ENCODE data around the gene GRIFIN.
A peak's percentile ranks its signal among the peaks of the same experiment; 100 is the strongest.

Gene GRIFIN

DNA sequence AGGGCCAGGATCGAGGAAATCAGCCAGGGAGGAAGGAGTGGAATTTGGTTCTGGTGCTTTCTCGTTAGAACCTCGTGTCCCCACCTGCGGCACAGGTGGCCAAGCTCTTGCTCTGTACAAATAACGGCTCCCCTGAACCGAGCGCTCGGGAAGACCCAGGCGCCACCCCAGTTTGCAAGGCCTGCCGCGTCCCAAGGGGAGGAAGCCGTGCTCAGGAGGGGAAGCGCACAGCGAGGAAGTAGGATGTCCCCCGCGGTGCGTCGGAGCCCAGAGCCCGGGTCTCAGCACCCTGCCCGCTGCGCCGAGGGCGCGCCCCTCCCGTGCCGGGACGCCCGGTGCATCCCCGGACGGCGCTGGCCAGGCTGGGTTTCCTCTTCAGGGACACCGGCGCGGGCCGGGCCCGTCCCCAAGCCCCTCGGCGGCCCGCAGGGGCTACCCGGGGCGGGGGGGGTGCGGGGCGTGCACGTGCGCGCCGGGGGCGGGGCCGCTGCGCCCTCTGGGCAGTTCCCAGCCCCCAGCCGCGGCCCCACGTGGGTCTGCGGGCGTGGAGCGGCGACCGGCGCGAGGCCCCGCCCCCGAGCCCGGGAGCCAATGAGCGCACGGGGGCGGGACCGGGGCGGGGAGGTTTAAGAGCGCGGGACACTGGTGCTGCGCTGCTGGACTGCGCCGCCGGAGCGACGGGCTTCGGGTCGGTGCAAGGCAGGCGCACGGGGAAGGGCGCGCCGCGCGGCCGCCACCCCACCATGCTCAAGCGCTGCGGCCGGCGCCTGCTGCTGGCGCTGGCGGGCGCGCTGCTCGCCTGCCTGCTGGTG, 43.1 kb upstream of the GRIFIN start, which contains the start of gene LFNG:
Gene LFNG (plus strand): TSS at position 656 of the 812 bp plus-strand sequence. CDS start 88 bp downstream, at position 744.
- H3K4me2 ChIP-seq (ENCODE audit: low read length) = peak within 1 kb of the TSS; percentile 87
- H3K4me3 ChIP-seq (ENCODE audit: low read length) = peak within 1 kb of the TSS; percentile 73
- H3K27me3 ChIP-seq (ENCODE audit: control insufficient read depth, insufficient read depth, low read length) = no peaks in the 10 kb centered on the region
- H3K9ac ChIP-seq (ENCODE audit: low read depth, low read length) = peak within 1 kb of the TSS; percentile 68
- no peaks in the 10 kb centered on the region for H3K9me3 ChIP-seq (replicated peaks; ENCODE audit: low read length)
- peaks cover 76% of the 10 kb centered on the region for H3K4me1 ChIP-seq (ENCODE audit: control insufficient read depth, insufficient read depth, low read length)
- H3K36me3 ChIP-seq (ENCODE audit: insufficient read depth, low read length) = no peaks in the 10 kb centered on the region

DNA sequence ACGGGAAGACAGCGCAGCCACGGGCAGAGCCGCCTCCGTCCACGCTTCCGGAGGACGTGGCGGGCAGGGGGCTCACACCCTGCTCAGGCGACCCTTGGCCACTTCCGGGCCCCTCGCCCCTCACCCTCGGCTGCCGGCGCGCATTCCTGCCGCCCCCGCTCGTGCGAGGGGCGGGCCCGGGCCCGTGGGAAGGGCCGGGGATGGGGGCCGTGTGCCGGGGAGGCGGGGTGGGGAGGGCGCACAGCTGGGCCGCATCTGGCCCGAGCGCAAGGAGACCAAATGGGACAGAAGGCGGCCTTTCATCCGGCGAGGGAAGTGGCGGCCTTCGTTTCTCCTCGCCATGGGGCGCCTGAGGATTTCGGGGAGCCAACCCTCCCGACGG, 42.5 kb upstream of the GRIFIN start:
- no peaks in the 10 kb centered on the region for H3K9me3 ChIP-seq (replicated peaks; ENCODE audit: low read length)
- no peaks in the 10 kb centered on the region for H3K27me3 ChIP-seq (ENCODE audit: control insufficient read depth, insufficient read depth, low read length)
- peaks cover 70% of the 10 kb centered on the region for H3K4me1 ChIP-seq (ENCODE audit: control insufficient read depth, insufficient read depth, low read length)
- no peaks in the 10 kb centered on the region for H3K36me3 ChIP-seq (ENCODE audit: insufficient read depth, low read length)
- H3K9ac ChIP-seq (ENCODE audit: low read depth, low read length) = peak overlapping the region; percentile 12
- H3K4me2 ChIP-seq (ENCODE audit: low read length) = peak overlapping the region; percentile 80
- H3K4me3 ChIP-seq (ENCODE audit: low read length) = peak overlapping the region; percentile 65

- H3K4me1 ChIP-seq (ENCODE audit: control insufficient read depth, insufficient read depth, low read length) = peaks cover 61% of the 10 kb centered on the region
- H3K9ac ChIP-seq (ENCODE audit: low read depth, low read length) = peak overlapping the region; percentile 47
- H3K4me2 ChIP-seq (ENCODE audit: low read length) = peak overlapping the region; percentile 74
- H3K36me3 ChIP-seq (ENCODE audit: insufficient read depth, low read length) = no peaks in the 10 kb centered on the region
- no peaks in the 10 kb centered on the region for H3K9me3 ChIP-seq (replicated peaks; ENCODE audit: low read length)
- H3K4me3 ChIP-seq (ENCODE audit: low read length) = peak overlapping the region; percentile 46
- no peaks in the 10 kb centered on the region for H3K27me3 ChIP-seq (ENCODE audit: control insufficient read depth, insufficient read depth, low read length)
Measured at GRCh38 chr7:2517678-2518507, 41.7 kb upstream of the GRIFIN start.

- H3K4me3 ChIP-seq (ENCODE audit: low read length) = peak overlapping the region; percentile 46
- H3K9ac ChIP-seq (ENCODE audit: low read depth, low read length) = peak overlapping the region; percentile 68
- H3K27me3 ChIP-seq (ENCODE audit: control insufficient read depth, insufficient read depth, low read length) = no peaks in the 10 kb centered on the region
- no peaks in the 10 kb centered on the region for H3K36me3 ChIP-seq (ENCODE audit: insufficient read depth, low read length)
- H3K4me1 ChIP-seq (ENCODE audit: control insufficient read depth, insufficient read depth, low read length) = peaks cover 58% of the 10 kb centered on the region
- peak overlapping the region; percentile 74 for H3K4me2 ChIP-seq (ENCODE audit: low read length)
- H3K9me3 ChIP-seq (replicated peaks; ENCODE audit: low read length) = no peaks in the 10 kb centered on the region
Measured at GRCh38 chr7:2517026-2517425, 40.8 kb upstream of the GRIFIN start.

GRCh38 chr7:2516194-2516555, 40.0 kb upstream of the GRIFIN start:
- Histone ChIP-seq H3K4me1 (ENCODE audit: control insufficient read depth, insufficient read depth, low read length) (peaks cover 57% of the 10 kb centered on the region), H3K36me3 (ENCODE audit: insufficient read depth, low read length) (no peaks in the 10 kb centered on the region), H3K9ac (ENCODE audit: low read depth, low read length) (peak overlapping the region; percentile 68), H3K4me2 (ENCODE audit: low read length) (no peak overlapping the region), H3K27me3 (ENCODE audit: control insufficient read depth, insufficient read depth, low read length) (no peaks in the 10 kb centered on the region), H3K4me3 (ENCODE audit: low read length) (no peak overlapping the region), H3K9me3 (replicated peaks; ENCODE audit: low read length) (no peaks in the 10 kb centered on the region)

DNA sequence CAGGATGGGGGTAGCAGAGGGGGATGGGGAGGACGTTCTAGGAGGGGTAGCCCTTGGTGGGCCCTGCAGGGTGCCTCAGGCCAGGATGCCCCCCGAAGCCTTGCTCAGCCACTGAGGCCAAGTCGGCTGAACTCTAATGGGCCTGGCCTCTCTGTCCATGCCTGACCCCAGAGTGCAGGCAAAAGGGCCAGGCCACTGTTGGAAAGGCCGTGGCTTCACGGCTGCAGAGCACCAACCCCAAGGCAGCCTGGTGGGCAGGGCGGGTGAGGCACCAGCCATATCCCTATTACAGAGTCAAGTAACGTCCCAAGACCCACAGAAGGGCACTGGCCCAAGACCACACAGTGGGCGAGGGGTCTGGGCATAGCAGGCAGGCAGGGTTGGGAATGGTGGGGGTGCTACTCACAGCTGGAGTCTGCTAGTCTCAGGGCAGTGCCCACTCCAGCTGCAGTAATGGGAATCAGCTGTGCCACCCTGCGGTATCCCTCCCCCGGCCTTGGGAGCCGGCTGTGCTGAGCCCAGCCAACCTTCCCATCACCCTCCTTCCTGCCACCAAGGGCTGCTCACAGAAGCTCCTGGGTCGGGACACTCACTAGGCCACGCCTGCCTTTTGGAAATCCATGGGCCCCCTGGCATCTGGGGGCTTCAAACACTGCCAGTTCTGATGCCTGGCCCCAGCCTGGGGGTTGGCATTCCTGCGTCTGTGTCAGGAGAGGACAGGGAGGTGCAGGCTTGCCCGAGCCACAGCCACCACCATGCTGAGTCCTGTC, 39.4 kb upstream of the GRIFIN start:
- Histone ChIP-seq H3K4me2 (ENCODE audit: low read length) (peak overlapping the region; percentile 8), H3K36me3 (ENCODE audit: insufficient read depth, low read length) (no peaks in the 10 kb centered on the region), H3K4me1 (ENCODE audit: control insufficient read depth, insufficient read depth, low read length) (peaks cover 59% of the 10 kb centered on the region), H3K9me3 (replicated peaks; ENCODE audit: low read length) (no peaks in the 10 kb centered on the region), H3K27me3 (ENCODE audit: control insufficient read depth, insufficient read depth, low read length) (no peaks in the 10 kb centered on the region), H3K9ac (ENCODE audit: low read depth, low read length) (peak overlapping the region; percentile 68), H3K4me3 (ENCODE audit: low read length) (no peak overlapping the region)

DNA sequence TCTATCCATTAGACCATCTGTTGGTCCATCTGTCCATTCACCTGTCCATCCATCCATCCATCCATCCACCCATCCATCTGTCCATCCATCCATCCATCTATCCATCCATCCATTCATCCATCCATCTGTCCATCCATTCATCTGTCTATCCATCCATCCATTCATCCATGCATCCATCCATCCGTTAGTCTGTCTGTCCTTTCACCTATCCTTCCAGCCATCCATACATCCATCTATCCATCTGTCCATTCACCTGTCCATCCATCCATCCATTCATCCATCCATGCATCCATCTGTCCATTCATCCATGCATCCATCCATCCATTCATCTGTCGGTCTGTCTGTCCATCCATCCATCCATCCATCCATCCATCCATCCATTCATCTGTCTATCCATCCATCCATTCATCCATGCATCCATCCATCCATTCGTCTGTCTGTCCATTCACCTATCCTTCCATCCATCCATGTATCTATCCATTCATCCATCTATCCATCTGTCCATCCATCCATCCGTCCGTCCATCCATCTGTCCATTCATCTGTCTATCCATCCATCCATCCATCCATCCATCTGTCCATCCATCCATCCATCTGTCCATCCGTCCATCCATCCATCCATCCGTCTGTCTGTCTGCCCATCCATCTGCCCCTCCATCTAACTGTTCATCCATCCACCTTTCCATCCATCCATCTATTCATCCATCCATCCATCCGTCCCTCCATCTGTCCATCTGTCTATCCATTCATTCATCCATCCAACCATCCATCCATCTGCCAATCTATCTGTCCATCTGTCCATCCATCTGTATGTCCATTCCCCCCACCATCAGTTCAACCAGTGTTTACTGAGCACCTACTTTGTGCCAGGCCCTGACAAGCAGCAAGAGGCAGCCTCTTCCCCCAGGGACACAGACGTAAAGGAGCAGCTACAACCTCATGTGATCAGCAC, 38.5 kb upstream of the GRIFIN start:
- Histone ChIP-seq H3K36me3 (ENCODE audit: insufficient read depth, low read length) (no peaks in the 10 kb centered on the region), H3K27me3 (ENCODE audit: control insufficient read depth, insufficient read depth, low read length) (no peaks in the 10 kb centered on the region), H3K9ac (ENCODE audit: low read depth, low read length) (no peak overlapping the region), H3K4me1 (ENCODE audit: control insufficient read depth, insufficient read depth, low read length) (peaks cover 58% of the 10 kb centered on the region), H3K9me3 (replicated peaks; ENCODE audit: low read length) (no peaks in the 10 kb centered on the region), H3K4me2 (ENCODE audit: low read length) (no peak overlapping the region), H3K4me3 (ENCODE audit: low read length) (no peak overlapping the region)

DNA sequence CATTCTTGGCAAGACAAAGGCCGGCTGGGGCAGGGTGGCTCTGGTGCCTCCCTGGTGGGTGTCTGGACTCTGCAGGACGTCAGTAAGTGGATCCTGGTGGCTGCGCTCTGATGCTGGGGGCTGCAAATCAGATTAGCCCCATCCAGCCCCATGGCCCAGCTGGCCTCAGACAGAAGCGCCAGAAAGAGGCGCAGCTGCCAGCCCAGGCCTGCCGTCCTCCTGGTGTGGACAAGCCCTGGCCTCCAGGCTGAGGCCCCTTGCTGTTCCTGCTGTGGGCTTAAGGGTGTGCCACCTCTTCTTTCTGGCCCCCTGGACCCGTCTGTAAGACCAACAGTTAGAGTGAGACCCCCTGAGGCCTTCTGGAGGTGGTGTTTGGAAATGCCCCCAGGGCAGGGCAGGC, 37.5 kb upstream of the GRIFIN start:
- no peaks in the 10 kb centered on the region for H3K9me3 ChIP-seq (replicated peaks; ENCODE audit: low read length)
- H3K36me3 ChIP-seq (ENCODE audit: insufficient read depth, low read length) = no peaks in the 10 kb centered on the region
- no peak overlapping the region for H3K4me3 ChIP-seq (ENCODE audit: low read length)
- H3K4me1 ChIP-seq (ENCODE audit: control insufficient read depth, insufficient read depth, low read length) = peaks cover 60% of the 10 kb centered on the region
- no peak overlapping the region for H3K4me2 ChIP-seq (ENCODE audit: low read length)
- no peaks in the 10 kb centered on the region for H3K27me3 ChIP-seq (ENCODE audit: control insufficient read depth, insufficient read depth, low read length)
- no peak overlapping the region for H3K9ac ChIP-seq (ENCODE audit: low read depth, low read length)

GRCh38 chr7:2512713-2513112, 36.5 kb upstream of the GRIFIN start:
- peaks cover 60% of the 10 kb centered on the region for H3K4me1 ChIP-seq (ENCODE audit: control insufficient read depth, insufficient read depth, low read length)
- H3K9me3 ChIP-seq (replicated peaks; ENCODE audit: low read length) = no peaks in the 10 kb centered on the region
- H3K9ac ChIP-seq (ENCODE audit: low read depth, low read length) = no peak overlapping the region
- no peaks in the 10 kb centered on the region for H3K27me3 ChIP-seq (ENCODE audit: control insufficient read depth, insufficient read depth, low read length)
- H3K4me3 ChIP-seq (ENCODE audit: low read length) = no peak overlapping the region
- H3K4me2 ChIP-seq (ENCODE audit: low read length) = no peak overlapping the region
- no peaks in the 10 kb centered on the region for H3K36me3 ChIP-seq (ENCODE audit: insufficient read depth, low read length)

GRCh38 chr7:2512179-2512661, 36.0 kb upstream of the GRIFIN start:
- Histone ChIP-seq H3K9ac (ENCODE audit: low read depth, low read length) (no peak overlapping the region), H3K27me3 (ENCODE audit: control insufficient read depth, insufficient read depth, low read length) (no peaks in the 10 kb centered on the region), H3K36me3 (ENCODE audit: insufficient read depth, low read length) (no peaks in the 10 kb centered on the region), H3K4me2 (ENCODE audit: low read length) (no peak overlapping the region), H3K4me3 (ENCODE audit: low read length) (no peak overlapping the region), H3K4me1 (ENCODE audit: control insufficient read depth, insufficient read depth, low read length) (peaks cover 55% of the 10 kb centered on the region), H3K9me3 (replicated peaks; ENCODE audit: low read length) (no peaks in the 10 kb centered on the region)

All from skeletal muscle satellite cell (primary cell).